HepG2 (cell line): ENCODE results near the gene PTPRM.

Source experiments
- CTCF ChIP-seq: sonication (generic); formaldehyde crosslinking; IDR thresholded peaks from 2 replicates; pipeline ENCODE4 v1.5.0; 2020; ENCODE audit warnings: mild to moderate bottlenecking, missing genetic modification reagents, moderate library complexity
- ZMAT5 ChIP-seq: sonication (generic); formaldehyde crosslinking; IDR thresholded peaks from 2 replicates; pipeline ENCODE4 v1.5.0; 2020; ENCODE audit warnings: mild to moderate bottlenecking, low read depth, missing genetic modification reagents, borderline replicate concordance

GRCh38 chr18:7809978-7810377 lies 242.9 kb downstream of the PTPRM start:
- no peak for TF ChIP-seq ZMAT5 (CRISPR knock-in tag)
- no peak for TF ChIP-seq CTCF
